ENCODE results near the gene BLOC1S5. TPM values are rescaled to one million over a fixed set of nuclear protein-coding genes. Genes with fewer than 3 reads are reported as not detected.

The BLOC1S5 gene
- total and polyA plus RNA-seq, 2 of the 8 experiments (the other 6 are each of a cell fraction or from before 2014, with no cell fraction given): 3.4 to 17.2 TPM

DNA sequence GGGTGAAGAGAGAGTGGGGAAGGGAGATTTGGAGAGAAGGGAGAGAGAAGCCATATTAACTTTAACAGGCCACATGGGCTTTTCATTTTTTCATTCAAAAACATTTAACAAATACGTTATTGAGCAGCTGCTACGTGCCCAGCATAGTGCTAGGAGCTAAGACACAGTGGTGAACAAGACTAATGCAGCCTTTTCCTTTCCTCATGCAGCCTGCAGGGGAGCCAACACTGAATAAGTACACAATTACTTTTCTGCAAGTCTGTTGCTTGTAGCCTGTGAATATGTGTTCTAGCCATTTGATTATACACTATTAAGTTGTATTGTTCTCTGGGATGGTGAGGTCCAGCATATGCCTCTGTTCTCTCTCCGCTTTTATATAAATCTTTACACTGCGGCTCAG, 1.9 kb upstream of the BLOC1S5 start:
- Histone ChIP-seq H3K27me3 (replicated peaks in 1 of 4; ENCODE audit: control insufficient read depth in 3 of 4, extremely low read depth in 1 of 4, insufficient read depth in 3 of 4, low read length in 3 of 4) (no peaks in the 10 kb centered on the region), H2AFZ (ENCODE audit: low read length) (no peak overlapping the region), H3K79me2 (ENCODE audit: control insufficient read depth in 1 of 2, insufficient read depth in 2 of 2, low read length in 2 of 2) (peaks cover 0 to 6% of the 10 kb centered on the region in 2 experiments; a peak in 2 of 4 replicates), H3K9ac (replicated peaks in 1 of 4; ENCODE audit: extremely low read depth in 1 of 4, low read depth in 3 of 4, low read length in 3 of 4) (no peak overlapping the region), H3K27ac (ENCODE audit: low read depth, low read length) (no peak overlapping the region), H3K9me3 (ENCODE audit: insufficient read depth in 2 of 2, low read depth in 1 of 2, low read length in 1 of 2) (no peaks in the 10 kb centered on the region), H3K18ac (ENCODE audit: extremely low read depth, low read length) (no peak overlapping the region), H3K14ac (ENCODE audit: insufficient read length) (no peak overlapping the region), H3K4me1 (replicated peaks in 1 of 4; ENCODE audit: control insufficient read depth in 3 of 4, insufficient read depth in 4 of 4, low read length in 3 of 4) (peaks cover 0 to 5% (median 4%) of the 10 kb centered on the region in 4 experiments; a peak in 4 of 7 replicates), H3K23ac (ENCODE audit: insufficient read length) (no peak overlapping the region), H4K91ac (replicated peaks; ENCODE audit: insufficient read length, low read length) (no peak overlapping the region), H3K23me2 (ENCODE audit: low read depth, low read length) (peaks cover 2% of the 10 kb centered on the region; the same call in 1 of the 2 replicates), H2AK5ac (ENCODE audit: low read depth, low read length) (no peak overlapping the region), H2BK20ac (ENCODE audit: low read length) (peak overlapping the region; percentile 49; the same call in 1 of the 2 replicates), H3K4me3 (ENCODE audit: extremely low read depth in 1 of 4, insufficient read depth in 2 of 4, low read depth in 3 of 4, low read length in 4 of 4) (no peak overlapping the region), H2BK15ac (ENCODE audit: low read length) (0 out of 2 replicates have a peak overlapping the region, but pooled peaks have one; percentile 40), H3K79me1 (ENCODE audit: low read depth, low read length) (peaks cover 3% of the 10 kb centered on the region; the same call in 1 of the 2 replicates), H4K8ac (ENCODE audit: extremely low read depth, insufficient read depth, low read length) (no peak overlapping the region), H2BK120ac (replicated peaks; ENCODE audit: low read depth, low read length) (no peak overlapping the region), H2BK5ac (ENCODE audit: low read depth, low read length) (no peak overlapping the region), H2BK12ac (ENCODE audit: low read depth, low read length) (0 out of 2 replicates have a peak overlapping the region, but pooled peaks have one; percentile 2), H3K4ac (replicated peaks; ENCODE audit: insufficient read length, low read depth, low read length) (no peak overlapping the region), H3K56ac (replicated peaks; ENCODE audit: insufficient read length, low read depth, low read length) (no peak overlapping the region), H3K4me2 (ENCODE audit: insufficient read depth in 1 of 2, low read depth in 2 of 2, low read length in 2 of 2) (no peak overlapping the region), H4K5ac (ENCODE audit: insufficient read length, low read depth, low read length) (no peak overlapping the region), H4K20me1 (replicated peaks in 1 of 2; ENCODE audit: control insufficient read depth in 1 of 2, insufficient read depth in 2 of 2, low read length in 2 of 2) (no peaks in the 10 kb centered on the region), H3K36me3 (ENCODE audit: control insufficient read depth in 2 of 4, insufficient read depth in 4 of 4, low read length in 3 of 4) (peaks cover 0 to 11% (median 6%) of the 10 kb centered on the region in 4 experiments; a peak in 5 of 8 replicates)
- ChIA-PET CTCF (ENCODE audit: partially characterized antibody) (interaction anchor here (0.6 to 2.3 kb wide), 8 partner anchors 10 to 636 kb away, joined by 3 to 9 read pairs (median 3); partner anchors contain the start of gene EEF1E1), POLR2A (ENCODE audit: partially characterized antibody) (interaction anchor here (0.9 to 4.3 kb wide), 4 partner anchors 8 to 36 kb away, joined by 4 to 19 read pairs (median 4); partner anchors contain the start of gene EEF1E1)
- no peak for DNase-seq (ENCODE audit: low read depth in 1 of 2, low spot score in 2 of 2)
- 88% methylated on average over 4 of the region's 4 CpGs; no CpG with 5 or more reads in 1 of the 2 experiments for WGBS, 2 experiments (ENCODE audit: extremely low coverage in 1 of 2, insufficient coverage in 1 of 2, insufficient read length in 1 of 2, insufficient replicate concordance in 2 of 2, low coverage in 1 of 2, low lambda C conversion rate in 2 of 2, missing lambda C conversion rate in 1 of 2)
- FAIRE-seq: no peak
- peak in 1 of 2 experiments; percentile 7; a peak in 1 of 4 replicates for TF ChIP-seq RAD21 (IDR thresholded peaks at IDR 0.05 in 1 of 2, conservative IDR thresholded peaks at IDR 0.05 in 1 of 2; ENCODE audit: low read depth in 2 of 2, low read length in 2 of 2)
- no peak for TF ChIP-seq NRF1 (IDR thresholded peaks at IDR 0.05; ENCODE audit: low read depth, low read length)
- TF ChIP-seq, protein P1, sequence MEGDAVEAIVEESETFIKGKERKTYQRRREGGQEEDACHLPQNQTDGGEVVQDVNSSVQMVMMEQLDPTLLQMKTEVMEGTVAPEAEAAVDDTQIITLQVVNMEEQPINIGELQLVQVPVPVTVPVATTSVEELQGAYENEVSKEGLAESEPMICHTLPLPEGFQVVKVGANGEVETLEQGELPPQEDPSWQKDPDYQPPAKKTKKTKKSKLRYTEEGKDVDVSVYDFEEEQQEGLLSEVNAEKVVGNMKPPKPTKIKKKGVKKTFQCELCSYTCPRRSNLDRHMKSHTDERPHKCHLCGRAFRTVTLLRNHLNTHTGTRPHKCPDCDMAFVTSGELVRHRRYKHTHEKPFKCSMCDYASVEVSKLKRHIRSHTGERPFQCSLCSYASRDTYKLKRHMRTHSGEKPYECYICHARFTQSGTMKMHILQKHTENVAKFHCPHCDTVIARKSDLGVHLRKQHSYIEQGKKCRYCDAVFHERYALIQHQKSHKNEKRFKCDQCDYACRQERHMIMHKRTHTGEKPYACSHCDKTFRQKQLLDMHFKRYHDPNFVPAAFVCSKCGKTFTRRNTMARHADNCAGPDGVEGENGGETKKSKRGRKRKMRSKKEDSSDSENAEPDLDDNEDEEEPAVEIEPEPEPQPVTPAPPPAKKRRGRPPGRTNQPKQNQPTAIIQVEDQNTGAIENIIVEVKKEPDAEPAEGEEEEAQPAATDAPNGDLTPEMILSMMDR (IDR thresholded peaks at IDR 0.05; ENCODE audit: control extremely low read depth in 1 of 3, insufficient read depth in 1 of 3, low read depth in 1 of 3, low read length in 3 of 3): peak in 1 of 3 experiments; percentile 44; a peak in 1 of 4 replicates
